Upper lobe of right lung (tissue), 1 donor: Measurements from ENCODE around the gene CUX1. TPM values are rescaled to one million over a fixed set of nuclear protein-coding genes. Genes with fewer than 3 reads are reported as not detected.
"Not testable (repeated sequence)": the region's sequence is repeated elsewhere in the genome, so short reads cannot be mapped to it uniquely, and the experiment has no call there.

Experiments used
- ATAC-seq: fragments of 200-7000 bp; cut with Tn5 transposase; one replicate; pipeline ENCODE4 v1.9.1; 2020; ENCODE audit warnings: mild to moderate bottlenecking, moderate library complexity
- DNase-seq: peaks from one replicate; pipeline ENCODE4 v3.0.0-alpha.2; 2020
- H3K27ac ChIP-seq: fragments of 200-600 bp; one replicate; pipeline ENCODE4 v1.8.0; 2022
- H3K27me3 ChIP-seq: fragments of 200-600 bp; one replicate; pipeline ENCODE4 v1.8.0; 2022; ENCODE audit warnings: mild to moderate bottlenecking
- H3K36me3 ChIP-seq: fragments of 200-600 bp; one replicate; pipeline ENCODE4 v1.8.0; 2022
- H3K4me1 ChIP-seq: fragments of 200-600 bp; one replicate; pipeline ENCODE4 v1.8.0; 2022
- H3K4me3 ChIP-seq: fragments of 200-600 bp; one replicate; pipeline ENCODE4 v1.8.0; 2022; ENCODE audit warnings: mild to moderate bottlenecking
- H3K9me3 ChIP-seq: fragments of 200-600 bp; one replicate; pipeline ENCODE4 v1.8.0; 2022
- intact Hi-C: fragments of 100-400 bp; cut with DNase I; formaldehyde crosslinking; loops from one replicate; pipeline ENCODE4 v1.11.0; 2022
- total RNA-seq: library from RNA; stranded (reverse); fragmentation: NEBNext Ultra II Directional; extraction: Animal tissue kit (Norgen Biotek cat#: 25700); gene quantifications from one replicate; pipeline ENCODE4 v1.2.1, GENCODE V29; 2021
- TF ChIP-seq, protein P1 (sequence below): fragments of 200-600 bp; IDR thresholded peaks from one replicate; pipeline ENCODE4 v1.8.0; 2022; ENCODE audit warnings: antibody characterized with exemption
- donor health status: DM: no; HTN: yes; CAD: no; lungs with severe emphysema.

Gene CUX1
- total RNA-seq, 1 donor from 2014 or later, result 132 TPM

DNA sequence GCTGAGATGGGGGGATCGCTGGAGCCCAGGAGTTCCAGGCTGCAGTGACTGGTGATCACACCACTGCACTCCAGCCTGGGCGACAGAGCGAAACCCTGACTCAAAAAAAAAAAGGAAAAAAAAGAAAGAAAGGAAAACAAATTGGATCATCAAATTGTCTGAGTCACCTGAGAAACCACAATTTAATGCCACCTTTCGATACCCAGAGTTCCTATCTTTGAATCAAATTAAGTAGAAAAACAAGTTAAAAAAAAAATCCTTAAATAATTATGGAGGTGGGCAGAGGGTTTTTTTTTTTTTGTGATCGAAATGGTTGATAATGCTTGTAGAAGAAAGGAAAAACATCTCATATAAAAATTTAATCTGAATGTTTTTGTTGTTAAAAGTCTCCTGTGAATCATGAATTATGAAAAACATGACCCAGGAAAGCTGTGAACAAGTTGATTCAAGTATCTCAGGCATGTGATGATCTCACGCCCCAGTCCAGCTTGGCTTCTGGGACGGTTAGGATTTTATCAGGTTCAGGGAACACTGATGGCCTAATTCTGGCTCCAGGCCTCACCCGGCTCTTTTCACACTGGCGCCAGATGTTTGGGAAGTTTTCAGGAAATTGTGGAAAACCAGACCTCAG, 25.3 kb upstream of the CUX1 start:
- H3K4me1 ChIP-seq, result no peaks in the 10 kb centered on the region
- TF ChIP-seq, protein P1, sequence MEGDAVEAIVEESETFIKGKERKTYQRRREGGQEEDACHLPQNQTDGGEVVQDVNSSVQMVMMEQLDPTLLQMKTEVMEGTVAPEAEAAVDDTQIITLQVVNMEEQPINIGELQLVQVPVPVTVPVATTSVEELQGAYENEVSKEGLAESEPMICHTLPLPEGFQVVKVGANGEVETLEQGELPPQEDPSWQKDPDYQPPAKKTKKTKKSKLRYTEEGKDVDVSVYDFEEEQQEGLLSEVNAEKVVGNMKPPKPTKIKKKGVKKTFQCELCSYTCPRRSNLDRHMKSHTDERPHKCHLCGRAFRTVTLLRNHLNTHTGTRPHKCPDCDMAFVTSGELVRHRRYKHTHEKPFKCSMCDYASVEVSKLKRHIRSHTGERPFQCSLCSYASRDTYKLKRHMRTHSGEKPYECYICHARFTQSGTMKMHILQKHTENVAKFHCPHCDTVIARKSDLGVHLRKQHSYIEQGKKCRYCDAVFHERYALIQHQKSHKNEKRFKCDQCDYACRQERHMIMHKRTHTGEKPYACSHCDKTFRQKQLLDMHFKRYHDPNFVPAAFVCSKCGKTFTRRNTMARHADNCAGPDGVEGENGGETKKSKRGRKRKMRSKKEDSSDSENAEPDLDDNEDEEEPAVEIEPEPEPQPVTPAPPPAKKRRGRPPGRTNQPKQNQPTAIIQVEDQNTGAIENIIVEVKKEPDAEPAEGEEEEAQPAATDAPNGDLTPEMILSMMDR, result no peak
- DNase-seq (peak; percentile 6), ATAC-seq (no peak)
- no peaks in the 10 kb centered on the region for H3K9me3 ChIP-seq
- H3K36me3 ChIP-seq, result no peaks in the 10 kb centered on the region
- no peak overlapping the region for H3K4me3 ChIP-seq
- no peak overlapping the region for H3K27ac ChIP-seq
- no peaks in the 10 kb centered on the region for H3K27me3 ChIP-seq
- intact Hi-C loops, result no loop called here

GRCh38 chr7:101792682-101793071, 24.7 kb upstream of the CUX1 start:
- H3K27ac ChIP-seq, H3K4me3 ChIP-seq, H3K9me3 ChIP-seq, ATAC-seq, H3K27me3 ChIP-seq, intact Hi-C loops, H3K36me3 ChIP-seq, H3K4me1 ChIP-seq: not testable (repeated sequence)
- peak; percentile 6 for DNase-seq

GRCh38 chr7:101795461-101795860, 22.0 kb upstream of the CUX1 start:
- TF ChIP-seq, protein P1, result no peak
- Histone ChIP-seq H3K27ac (no peak overlapping the region), H3K9me3 (no peaks in the 10 kb centered on the region), H3K27me3 (no peaks in the 10 kb centered on the region), H3K4me3 (no peak overlapping the region), H3K36me3 (no peaks in the 10 kb centered on the region), H3K4me1 (no peaks in the 10 kb centered on the region)
- intact Hi-C loops, result no loop called here
- DNase-seq (peak; percentile 33), ATAC-seq (no peak)

DNA sequence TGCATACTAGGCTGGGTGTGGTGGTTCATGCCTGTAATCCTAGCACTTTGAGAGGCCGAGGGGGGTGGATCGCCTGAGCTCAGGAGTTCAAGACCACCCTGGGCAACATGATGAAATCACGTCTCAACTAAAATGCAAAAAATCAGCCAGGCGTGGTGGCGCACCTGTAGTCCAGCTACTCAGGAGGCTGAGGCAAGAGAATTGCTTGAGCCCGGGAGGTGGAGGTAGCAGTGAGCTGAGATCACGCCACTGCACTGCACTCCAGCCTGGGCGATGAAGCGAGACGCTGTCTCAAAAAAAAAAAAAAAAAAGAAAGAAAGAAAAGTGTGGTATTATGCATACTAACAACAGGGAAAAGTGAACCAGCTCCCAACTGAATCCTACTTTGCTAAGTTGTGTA, 19.3 kb upstream of the CUX1 start:
- H3K4me1 ChIP-seq, intact Hi-C loops, H3K4me3 ChIP-seq, H3K36me3 ChIP-seq, H3K9me3 ChIP-seq, H3K27me3 ChIP-seq, H3K27ac ChIP-seq, ATAC-seq: not testable (repeated sequence)
- peak; percentile 21 for DNase-seq

- TF ChIP-seq, protein P1, result no peak
- DNase-seq (no peak), ATAC-seq (peak; percentile 63)
- intact Hi-C loops, result no loop called here
- H3K4me1 ChIP-seq, result peaks cover 5% of the 10 kb centered on the region
- H3K9me3 ChIP-seq, result no peaks in the 10 kb centered on the region
- no peak overlapping the region for H3K4me3 ChIP-seq
- H3K27ac ChIP-seq, result no peak overlapping the region
- H3K36me3 ChIP-seq, result no peaks in the 10 kb centered on the region
- H3K27me3 ChIP-seq, result peaks cover 22% of the 10 kb centered on the region
Observed at GRCh38 chr7:101803203-101804087, 14.0 kb upstream of the CUX1 start.

DNA sequence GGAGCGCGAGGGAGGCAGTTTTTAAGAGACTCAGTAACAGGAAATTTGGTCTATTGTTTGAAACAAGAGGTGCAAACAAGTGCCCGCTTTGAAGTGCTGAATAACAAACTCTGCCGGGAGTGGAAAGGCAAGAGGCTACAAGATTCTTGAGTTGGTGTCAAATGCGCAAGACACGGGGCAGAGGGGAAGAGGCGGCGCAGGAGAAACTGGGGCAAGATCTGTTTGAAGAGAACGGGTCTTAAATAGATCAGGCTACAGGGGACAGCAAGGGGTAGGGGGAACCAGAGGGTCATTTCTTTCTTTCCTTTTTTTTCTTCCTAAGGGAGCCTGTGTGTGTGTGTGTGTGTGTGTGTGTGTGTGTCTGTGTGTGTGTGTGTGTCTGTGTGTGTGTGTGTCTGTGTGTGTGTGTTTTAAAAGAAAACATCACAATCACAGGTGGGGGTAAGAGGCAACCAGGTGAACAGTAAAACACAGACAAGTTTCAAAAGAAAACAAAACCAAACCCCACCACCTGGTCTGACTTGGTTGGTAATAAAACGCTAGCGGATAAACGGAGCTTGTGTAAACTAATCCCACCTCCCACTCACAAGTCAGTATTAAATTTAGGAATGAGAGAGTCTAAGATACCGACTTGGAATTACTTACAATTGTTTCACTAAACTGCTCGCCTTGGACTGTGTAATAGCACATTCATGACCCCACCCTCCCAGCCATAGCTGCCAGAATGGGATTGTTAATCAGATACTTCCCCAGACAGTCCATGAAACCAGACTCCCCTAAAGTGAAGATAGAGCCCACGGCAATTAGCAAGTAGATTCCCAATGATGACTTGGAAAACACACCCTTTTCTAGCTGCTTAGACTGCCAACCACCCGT, 13.1 kb upstream of the CUX1 start:
- peaks cover 22% of the 10 kb centered on the region for H3K27me3 ChIP-seq
- DNase-seq (no peak), ATAC-seq (peak; percentile 72)
- H3K4me1 ChIP-seq, result peaks cover 5% of the 10 kb centered on the region
- H3K9me3 ChIP-seq, result no peaks in the 10 kb centered on the region
- intact Hi-C loops, result no loop called here
- TF ChIP-seq, protein P1, result no peak
- H3K27ac ChIP-seq, result no peak overlapping the region
- no peaks in the 10 kb centered on the region for H3K36me3 ChIP-seq
- no peak overlapping the region for H3K4me3 ChIP-seq
